Measurements from ENCODE around the gene SDK1. TPM values are rescaled to one million over a fixed set of nuclear protein-coding genes. Genes with fewer than 3 reads are reported as not detected.

Gene SDK1
- total RNA-seq, 1 donor from 2014 or later = 16.7 TPM

- intact Hi-C loops (cut with DNase I) = no loop called here
- DNase-seq (ENCODE audit: extremely low spot score in 2 of 2) = no peak
- TF ChIP-seq POLR2A (IDR thresholded peaks at IDR 0.05) (no peak), CTCF (IDR thresholded peaks at IDR 0.05) (no peak), POLR2AphosphoS5 (IDR thresholded peaks at IDR 0.05; ENCODE audit: insufficient read depth in 1 of 2, low read depth in 1 of 2) (no peak)
- no peak overlapping the region for H3K4me3 ChIP-seq
- no peaks in the 10 kb centered on the region for H3K36me3 ChIP-seq
- no peak overlapping the region for H3K27ac ChIP-seq
- H3K4me1 ChIP-seq = no peaks in the 10 kb centered on the region
- H3K9me3 ChIP-seq = no peaks in the 10 kb centered on the region
- no peaks in the 10 kb centered on the region for H3K27me3 ChIP-seq
Observed at GRCh38 chr7:3722396-3722922, 421.4 kb downstream of the SDK1 start.

- TF ChIP-seq POLR2A (IDR thresholded peaks at IDR 0.05) (no peak), CTCF (IDR thresholded peaks at IDR 0.05) (no peak), POLR2AphosphoS5 (IDR thresholded peaks at IDR 0.05; ENCODE audit: insufficient read depth in 1 of 2, low read depth in 1 of 2) (no peak)
- no peak for DNase-seq (ENCODE audit: extremely low spot score in 2 of 2)
- Histone ChIP-seq H3K9me3 (no peaks in the 10 kb centered on the region), H3K4me1 (no peaks in the 10 kb centered on the region), H3K36me3 (no peaks in the 10 kb centered on the region), H3K4me3 (no peak overlapping the region), H3K27ac (no peak overlapping the region), H3K27me3 (no peaks in the 10 kb centered on the region)
- intact Hi-C loops (cut with DNase I) = no loop called here
Observed at GRCh38 chr7:3725155-3726059, 424.4 kb downstream of the SDK1 start.

GRCh38 chr7:3730276-3730675, 429.2 kb downstream of the SDK1 start:
- Histone ChIP-seq H3K4me1 (no peaks in the 10 kb centered on the region), H3K27ac (no peak overlapping the region), H3K36me3 (no peaks in the 10 kb centered on the region), H3K9me3 (no peaks in the 10 kb centered on the region), H3K4me3 (no peak overlapping the region), H3K27me3 (no peaks in the 10 kb centered on the region)
- no peak for TF ChIP-seq CTCF (IDR thresholded peaks at IDR 0.05)
- no peak for TF ChIP-seq POLR2AphosphoS5 (IDR thresholded peaks at IDR 0.05; ENCODE audit: insufficient read depth in 1 of 2, low read depth in 1 of 2)
- no peak for TF ChIP-seq POLR2A (IDR thresholded peaks at IDR 0.05)
- no peak for DNase-seq (ENCODE audit: extremely low spot score in 2 of 2)
- intact Hi-C loops (cut with DNase I) = no loop called here

- Histone ChIP-seq H3K36me3 (no peaks in the 10 kb centered on the region), H3K4me3 (no peak overlapping the region)
- no peak for DNase-seq (ENCODE audit: extremely low spot score in 2 of 2)
Observed at GRCh38 chr7:3732395-3733005, 431.4 kb downstream of the SDK1 start.

More at GRCh38 chr7:3732395-3733005, 431.4 kb downstream of the SDK1 start:
- H3K27me3 ChIP-seq = no peaks in the 10 kb centered on the region
- H3K4me1 ChIP-seq = no peaks in the 10 kb centered on the region
- H3K9me3 ChIP-seq = no peaks in the 10 kb centered on the region
- intact Hi-C loops (cut with DNase I) = no loop called here
- no peak overlapping the region for H3K27ac ChIP-seq
- no peak for TF ChIP-seq CTCF (IDR thresholded peaks at IDR 0.05)

All from vagina (tissue), 2 donors.